Activated CD4-positive, alpha-beta T cell treated with anti-CD3 and anti-CD28 coated beads for 48 hours (primary cell): ENCODE measurements around the gene SPTB.
"Not testable (repeated sequence)": the region's sequence is repeated elsewhere in the genome, so short reads cannot be mapped to it uniquely, and the experiment has no call there.

Experiments
- DNase-seq: peaks from one replicate; pipeline ENCODE4 v3.0.0-alpha.2; 2020

SPTB gene

GRCh38 chr14:64815257-64815656 lies 64.5 kb downstream of the SPTB start:
- DNase-seq, result no peak

GRCh38 chr14:64812412-64812811 lies 67.3 kb downstream of the SPTB start:
- DNase-seq, result peak; percentile 37

- DNase-seq, result no peak
Measured at GRCh38 chr14:64811676-64812075, 68.0 kb downstream of the SPTB start.

- no peak for DNase-seq
Measured at GRCh38 chr14:64808449-64808848, 71.3 kb downstream of the SPTB start.

GRCh38 chr14:64807551-64807950 lies 72.2 kb downstream of the SPTB start:
- DNase-seq, result no peak

- DNase-seq, result no peak
Measured at GRCh38 chr14:64806862-64807495, 72.7 kb downstream of the SPTB start.

GRCh38 chr14:64806202-64806861 lies 73.4 kb downstream of the SPTB start:
- DNase-seq, result no peak

- DNase-seq, result not testable (repeated sequence)
Measured at GRCh38 chr14:64805646-64806045, 74.1 kb downstream of the SPTB start.

- no peak for DNase-seq
Measured at GRCh38 chr14:64804754-64805260, 74.9 kb downstream of the SPTB start.

- no peak for DNase-seq
Measured at GRCh38 chr14:64801800-64802199, 77.9 kb downstream of the SPTB start.

GRCh38 chr14:64801046-64801445 lies 78.7 kb downstream of the SPTB start:
- DNase-seq, result no peak

GRCh38 chr14:64800000-64800399 lies 79.7 kb downstream of the SPTB start:
- DNase-seq, result peak; percentile 29

- no peak for DNase-seq
Measured at GRCh38 chr14:64799555-64799954, 80.2 kb downstream of the SPTB start.

GRCh38 chr14:64796369-64796768 lies 83.3 kb downstream of the SPTB start:
- no peak for DNase-seq

GRCh38 chr14:64795921-64796320 lies 83.8 kb downstream of the SPTB start:
- no peak for DNase-seq

- DNase-seq, result no peak
Measured at GRCh38 chr14:64795211-64795610, 84.5 kb downstream of the SPTB start.

GRCh38 chr14:64792871-64793560 lies 86.7 kb downstream of the SPTB start:
- no peak for DNase-seq

- no peak for DNase-seq
Measured at GRCh38 chr14:64792231-64792630, 87.5 kb downstream of the SPTB start.

- DNase-seq, result no peak
Measured at GRCh38 chr14:64790478-64790877, 89.2 kb downstream of the SPTB start.

- no peak for DNase-seq
Measured at GRCh38 chr14:64789696-64790095, 90.0 kb downstream of the SPTB start.

- DNase-seq, result no peak
Measured at GRCh38 chr14:64788706-64789105, 91.0 kb downstream of the SPTB start.

GRCh38 chr14:64787619-64788018 lies 92.1 kb downstream of the SPTB start:
- no peak for DNase-seq

GRCh38 chr14:64786296-64787149 lies 93.2 kb downstream of the SPTB start:
- DNase-seq, result no peak
